GM19025 (cell line): ENCODE results near the gene ASCC1.

Experiments
- ATAC-seq: cut with Tn5 transposase; IDR thresholded peaks from one replicate; pipeline ENCODE4 v1.9.1; 2021; ENCODE audit warnings: mild to moderate bottlenecking, low read depth, moderate library complexity; ENCODE audit not compliant: unreplicated experiment

The ASCC1 gene

GRCh38 chr10:72086466-72087391 is 129.3 kb downstream of the ASCC1 start:
- ATAC-seq, result no peak

GRCh38 chr10:72085864-72086465 is 130.1 kb downstream of the ASCC1 start:
- no peak for ATAC-seq

DNA sequence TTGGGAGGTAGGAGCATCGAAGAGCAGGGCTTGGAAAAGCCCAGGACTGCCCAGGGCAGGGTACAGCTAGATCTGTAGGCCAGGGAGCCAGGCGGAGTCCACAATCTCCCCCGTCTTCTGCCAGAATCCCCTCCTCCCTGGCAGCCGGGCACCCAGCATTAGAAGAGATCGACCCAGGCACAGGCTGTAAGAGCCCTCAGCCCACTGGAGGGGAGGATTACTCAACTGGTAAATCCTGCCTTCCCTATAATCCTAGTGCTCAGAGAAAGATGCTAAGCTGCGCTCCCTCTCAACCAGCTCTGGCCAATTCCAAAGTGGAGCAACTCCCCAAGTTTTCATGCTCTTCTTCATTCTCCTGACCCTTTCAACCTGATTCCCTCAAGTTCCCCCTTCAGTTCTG is 130.9 kb downstream of the ASCC1 start:
- no peak for ATAC-seq

GRCh38 chr10:72083790-72084459 is 132.2 kb downstream of the ASCC1 start:
- no peak for ATAC-seq

- no peak for ATAC-seq
Observed at GRCh38 chr10:72082856-72083789, 133.0 kb downstream of the ASCC1 start.

DNA sequence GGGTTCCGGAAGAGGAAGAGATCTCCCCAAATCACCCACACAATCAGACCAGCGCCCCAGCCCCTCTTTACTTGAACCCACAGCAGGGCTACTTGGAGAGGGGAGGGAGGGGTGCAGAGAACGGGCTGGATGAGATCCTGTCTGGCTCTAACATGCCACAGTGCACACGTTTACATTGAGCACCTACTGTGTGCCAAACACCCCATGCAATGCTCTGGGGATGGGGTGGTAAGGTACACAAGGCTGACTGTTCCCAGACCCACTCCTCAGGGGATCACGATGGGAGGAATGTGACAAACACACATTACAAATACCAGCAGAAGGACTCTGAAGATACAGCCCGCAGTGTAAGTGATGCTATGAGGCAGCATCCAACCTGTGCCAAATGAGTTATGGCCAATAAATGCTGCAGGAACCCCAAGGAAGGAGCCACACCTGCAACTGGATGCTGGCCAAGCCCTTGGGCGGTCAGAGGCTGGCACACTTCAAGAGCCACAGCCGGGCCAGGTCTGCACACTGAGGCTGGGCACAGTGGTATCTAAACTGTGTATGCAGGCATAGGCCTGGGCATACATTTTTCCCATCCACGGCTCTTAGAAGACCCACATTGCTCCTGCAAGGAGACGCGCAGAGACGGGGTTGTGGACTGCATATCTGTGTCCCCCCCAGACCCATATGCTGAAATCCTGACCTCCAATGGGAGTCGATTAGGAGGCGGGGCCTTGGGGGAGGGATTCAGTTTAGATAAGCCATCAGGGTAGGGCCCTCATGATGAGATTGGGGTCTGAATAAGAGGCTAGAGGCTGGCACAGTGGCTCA is 134.1 kb downstream of the ASCC1 start:
- ATAC-seq, result no peak

GRCh38 chr10:72081210-72081609 is 134.9 kb downstream of the ASCC1 start:
- no peak for ATAC-seq

DNA sequence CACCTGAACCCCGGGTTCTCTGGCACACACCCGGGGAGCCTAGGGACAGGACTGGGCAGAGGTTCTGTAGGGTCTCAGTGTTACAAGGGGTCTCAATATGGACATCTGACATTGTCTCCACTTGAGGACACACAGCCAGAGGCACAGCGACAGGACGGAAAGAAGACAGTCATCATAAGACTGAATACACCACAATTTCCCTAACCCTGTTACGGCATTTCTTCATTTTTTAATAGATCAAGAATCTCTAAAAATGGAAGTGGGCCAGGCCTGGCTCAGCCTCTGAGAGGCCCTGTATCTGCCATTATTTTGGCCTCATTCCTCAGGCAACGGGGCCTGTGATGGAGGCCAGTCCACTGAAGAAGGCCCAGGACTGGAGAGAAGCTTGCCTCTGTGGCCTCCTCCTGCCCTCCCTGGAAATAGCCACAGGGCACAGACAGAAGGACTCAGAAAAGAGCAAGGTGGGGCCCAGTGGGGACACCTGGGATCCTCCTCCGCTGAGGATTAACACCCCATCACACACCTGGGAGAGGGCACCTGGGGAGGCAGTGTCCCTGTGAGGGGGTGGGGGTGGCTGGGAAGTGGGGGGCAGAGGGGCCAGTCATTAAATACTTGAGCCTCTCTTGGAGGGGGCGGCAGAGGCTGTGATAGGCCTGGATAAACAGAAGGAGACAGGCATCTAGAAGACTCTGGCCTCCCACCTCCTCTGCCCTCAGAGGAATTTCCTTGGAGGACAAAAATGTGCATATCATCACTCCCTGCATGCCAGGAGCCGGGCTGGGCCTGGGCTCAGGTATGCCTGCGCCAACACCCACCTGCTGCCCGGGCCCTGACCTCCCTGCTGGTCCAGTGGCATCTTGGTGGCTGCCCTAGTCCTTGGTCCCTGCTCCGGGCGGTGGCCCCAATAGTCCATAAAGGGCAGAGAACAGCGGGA is 135.8 kb downstream of the ASCC1 start:
- ATAC-seq, result no peak

DNA sequence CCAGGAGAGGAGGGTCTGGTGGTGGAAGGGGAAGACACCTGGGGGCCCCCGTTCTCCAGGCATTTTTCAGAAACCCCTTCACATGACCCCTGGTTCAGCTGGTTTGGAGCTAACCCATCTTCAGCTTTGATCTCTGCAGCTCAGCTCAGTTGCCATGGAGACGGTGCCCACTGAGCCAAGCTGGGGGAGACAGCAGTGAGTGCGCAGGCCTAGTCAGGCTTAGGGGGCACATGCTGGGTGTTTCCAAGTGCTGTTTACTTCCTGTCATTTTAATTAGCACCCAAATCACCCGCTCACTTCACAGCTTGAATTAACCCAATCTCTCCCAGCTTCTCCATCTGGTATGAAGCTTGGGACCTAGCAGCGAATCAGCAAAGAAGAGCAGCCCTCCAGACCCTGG is 136.7 kb downstream of the ASCC1 start:
- ATAC-seq, result no peak

DNA sequence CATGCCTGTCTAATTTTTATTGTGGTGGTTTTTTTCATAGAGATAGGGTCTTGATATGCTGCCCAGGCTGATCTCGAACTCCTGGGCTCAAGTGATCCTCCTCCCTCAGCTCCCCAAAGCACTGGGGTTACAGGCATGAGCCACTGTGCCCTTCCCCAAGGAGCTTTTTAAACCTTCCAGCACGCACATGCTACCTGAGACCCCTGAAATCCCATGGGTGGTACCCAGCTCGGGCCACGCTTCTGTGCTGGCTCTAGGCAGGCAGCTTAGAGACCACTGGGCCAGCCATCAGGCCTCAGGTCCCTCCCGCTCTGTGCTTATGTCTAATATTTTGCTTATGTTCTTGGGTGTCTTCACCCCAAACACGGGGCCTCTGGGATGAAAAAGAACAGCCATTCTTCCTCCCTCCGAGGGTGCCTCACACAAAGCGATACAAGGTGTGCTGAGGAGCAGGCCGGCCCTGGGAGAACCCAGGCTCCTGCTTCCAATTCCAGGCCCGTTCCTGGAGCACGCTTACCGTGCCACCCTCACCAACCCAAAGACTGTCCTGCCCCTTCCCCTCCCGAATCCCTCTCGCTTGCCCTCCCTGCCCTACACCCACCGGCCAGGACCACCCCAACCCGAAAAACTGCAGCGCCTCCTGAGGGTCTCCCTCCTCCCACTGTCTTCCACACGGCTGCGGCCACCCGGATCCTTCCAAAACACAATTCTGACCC is 138.6 kb downstream of the ASCC1 start:
- ATAC-seq, result no peak

GRCh38 chr10:72076756-72077155 is 139.3 kb downstream of the ASCC1 start:
- no peak for ATAC-seq

GRCh38 chr10:72075376-72076115 is 140.5 kb downstream of the ASCC1 start:
- ATAC-seq, result no peak

GRCh38 chr10:72074574-72075375 is 141.3 kb downstream of the ASCC1 start:
- ATAC-seq, result no peak

GRCh38 chr10:72073708-72074573 is 142.1 kb downstream of the ASCC1 start:
- ATAC-seq, result no peak

DNA sequence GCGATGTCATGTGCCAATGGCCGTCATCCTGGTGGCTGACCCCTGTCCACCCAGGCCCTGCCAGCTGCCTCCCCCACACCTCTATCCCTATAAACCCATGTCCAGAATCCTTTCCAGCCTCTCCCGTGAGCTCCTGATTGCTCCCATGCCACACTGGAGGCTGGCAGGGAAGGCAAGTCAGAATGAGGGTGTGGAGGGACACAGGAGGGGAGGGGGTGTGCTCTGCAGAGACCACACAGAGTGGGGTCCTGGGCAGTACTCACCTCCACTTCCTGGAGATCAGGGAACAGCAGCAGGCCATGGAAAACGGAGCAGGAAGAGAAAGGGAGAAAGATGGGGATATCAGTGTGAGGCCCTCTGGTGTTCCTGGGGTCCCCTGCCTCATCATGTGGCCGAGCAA is 143.4 kb downstream of the ASCC1 start:
- no peak for ATAC-seq
